Subcutaneous abdominal adipose tissue (tissue), 5 donors: Measurements from ENCODE around the gene TP53I13.

Experiments used
- H3K27ac ChIP-seq: one replicate; pipeline ENCODE4 v1.7.0; 2013; ENCODE audit warnings: low read depth, mild to moderate bottlenecking, inconsistent platforms, low read length, moderate library complexity
- H3K27me3 ChIP-seq, 5 donors: one replicate each; pipeline ENCODE4 v1.7.0; 2013; ENCODE audit warnings: low read length in 5 of 5, inconsistent platforms in 1 of 5; ENCODE audit not compliant: control insufficient read depth in 5 of 5, insufficient read depth in 4 of 5
- H3K36me3 ChIP-seq, 5 donors: one replicate each; pipeline ENCODE4 v1.7.0; 2013; ENCODE audit warnings: low read length in 5 of 5; ENCODE audit not compliant: control insufficient read depth in 5 of 5, insufficient read depth in 5 of 5
- H3K4me1 ChIP-seq, 5 donors: one replicate each; pipeline ENCODE4 v1.7.0; 2013; ENCODE audit warnings: low read length in 5 of 5, mild to moderate bottlenecking in 3 of 5, moderate library complexity in 1 of 5; ENCODE audit not compliant: control insufficient read depth in 5 of 5, insufficient read depth in 5 of 5
- H3K4me3 ChIP-seq, 5 donors: one replicate each; pipeline ENCODE4 v1.7.0; 2013; ENCODE audit warnings: low read length in 5 of 5, low read depth in 1 of 5
- H3K9ac ChIP-seq, 5 donors: one replicate each; pipeline ENCODE4 v1.7.0; 2013; ENCODE audit warnings: low read length in 5 of 5, mild to moderate bottlenecking in 4 of 5, moderate library complexity in 3 of 5
- H3K9me3 ChIP-seq, 5 donors: one replicate each; pipeline ENCODE4 v1.7.0; 2013; ENCODE audit warnings: low read length in 5 of 5; ENCODE audit not compliant: control insufficient read depth in 5 of 5
- donor health status: healthy.
- donor health status: healthy.
- donor health status: healthy.
- donor health status: healthy.
- donor health status: healthy.

Gene TP53I13

DNA sequence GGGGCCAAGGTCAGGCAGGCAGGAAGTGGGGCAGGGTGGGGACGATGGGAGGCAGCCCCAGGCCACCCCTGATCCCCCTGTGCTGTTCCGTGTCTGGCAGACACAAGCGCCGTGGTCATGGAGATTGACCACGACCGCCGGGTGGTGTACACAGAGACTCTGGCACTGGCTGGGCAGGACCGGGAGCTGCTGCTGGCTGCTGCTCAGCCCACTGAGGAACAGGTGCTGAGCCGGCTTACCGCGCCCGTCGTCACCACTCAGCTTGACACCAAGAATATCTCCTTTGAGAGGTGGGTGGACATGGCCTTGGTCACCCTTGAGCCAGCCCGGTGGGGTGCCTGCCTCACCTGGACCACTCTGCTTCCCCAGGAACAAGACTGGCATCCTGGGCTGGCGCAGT, 40.5 kb downstream of the TP53I13 start:
- Histone ChIP-seq H3K27ac (no peak overlapping the region), H3K4me1 (peaks cover 3 to 12% (median 8%) of the 10 kb centered on the region in 5 donors), H3K27me3 (no peaks in the 10 kb centered on the region), H3K9ac (no peak overlapping the region), H3K9me3 (no peaks in the 10 kb centered on the region), H3K4me3 (no peak overlapping the region), H3K36me3 (peaks cover 0 to 6% (median 0%) of the 10 kb centered on the region in 5 donors)

DNA sequence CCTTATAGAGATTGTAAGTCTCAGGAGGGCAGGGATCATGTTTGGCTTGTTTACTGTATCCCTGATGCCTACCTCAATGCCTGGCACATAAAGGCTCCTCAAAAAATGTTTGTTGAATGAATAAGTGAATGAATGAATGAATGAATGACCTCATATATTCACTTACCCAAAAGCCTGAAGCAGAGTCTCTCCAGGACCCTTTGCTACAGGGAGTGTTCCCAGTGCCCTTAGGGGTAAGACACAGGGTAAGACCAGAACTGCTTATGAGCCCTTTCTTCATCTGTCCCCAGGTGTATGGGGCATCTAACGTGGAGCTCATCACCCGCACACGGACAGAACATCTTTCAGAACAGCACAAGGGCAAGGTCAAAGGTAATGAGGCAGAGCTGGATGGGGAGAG, 41.9 kb downstream of the TP53I13 start:
- H3K4me1 ChIP-seq = peaks cover 3 to 26% (median 22%) of the 10 kb centered on the region in 5 donors
- H3K9me3 ChIP-seq = no peaks in the 10 kb centered on the region
- no peak overlapping the region for H3K9ac ChIP-seq
- H3K27me3 ChIP-seq = no peaks in the 10 kb centered on the region
- peaks cover 0 to 6% (median 0%) of the 10 kb centered on the region in 5 donors for H3K36me3 ChIP-seq
- H3K4me3 ChIP-seq = no peak overlapping the region
- H3K27ac ChIP-seq = no peak overlapping the region

DNA sequence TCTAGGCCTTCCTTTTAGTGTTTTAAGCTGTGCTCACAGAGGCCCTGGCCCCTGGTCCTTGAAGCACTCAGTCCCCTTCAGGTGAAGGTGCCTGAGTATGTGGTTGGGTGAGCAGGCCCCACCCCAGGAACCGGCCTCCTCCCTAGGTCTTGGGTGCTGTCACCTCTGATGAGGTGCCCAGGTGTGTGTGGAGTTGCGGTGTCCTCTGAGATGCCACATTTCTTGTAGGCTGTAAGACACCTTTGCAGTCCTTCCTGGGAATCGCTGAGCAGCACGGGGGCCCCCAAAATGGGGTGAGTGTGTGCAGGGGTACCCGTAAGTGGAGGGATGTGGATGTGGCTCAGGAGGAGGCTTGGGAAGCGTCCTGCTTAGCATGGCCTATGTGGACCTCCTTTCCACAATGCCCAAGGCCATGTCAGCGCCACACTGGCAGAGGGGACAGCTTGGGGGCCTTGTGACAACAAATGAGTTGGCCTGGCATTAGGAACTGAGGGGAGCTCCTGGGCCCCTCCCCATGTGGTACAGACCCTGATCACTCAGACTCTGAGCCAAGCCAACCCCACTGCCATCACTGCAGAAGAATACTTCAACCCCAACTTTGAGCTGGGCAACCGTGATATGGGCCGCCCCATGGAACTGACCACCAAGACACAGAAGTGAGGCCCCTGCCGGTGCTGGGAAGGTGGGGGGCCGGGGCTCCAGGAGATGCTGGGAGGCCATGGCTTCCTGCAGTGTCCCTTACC, 43.0 kb downstream of the TP53I13 start:
- Histone ChIP-seq H3K27me3 (no peaks in the 10 kb centered on the region), H3K9ac (no peak overlapping the region), H3K4me3 (no peak overlapping the region), H3K36me3 (peaks cover 0 to 6% (median 0%) of the 10 kb centered on the region in 5 donors), H3K27ac (no peak overlapping the region), H3K4me1 (peaks cover 3 to 37% (median 32%) of the 10 kb centered on the region in 5 donors), H3K9me3 (no peaks in the 10 kb centered on the region)

DNA sequence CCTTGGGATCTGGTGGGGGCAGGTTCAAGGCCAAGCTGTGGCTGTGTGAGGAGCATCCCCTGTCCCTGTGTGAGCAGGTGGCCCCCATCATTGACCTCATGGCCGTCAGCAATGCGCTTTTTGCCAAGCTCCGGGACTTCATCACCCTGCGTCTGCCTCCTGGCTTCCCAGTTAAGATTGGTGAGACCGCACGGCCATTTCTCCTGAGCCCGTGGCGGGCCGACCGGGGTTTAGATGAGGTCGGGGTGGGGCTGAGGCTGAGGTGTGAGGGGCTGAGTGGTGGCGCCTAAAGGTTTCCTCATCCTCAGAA, 43.5 kb downstream of the TP53I13 start:
- no peak overlapping the region for H3K9ac ChIP-seq
- no peaks in the 10 kb centered on the region for H3K9me3 ChIP-seq
- no peaks in the 10 kb centered on the region for H3K27me3 ChIP-seq
- peaks cover 0 to 6% (median 0%) of the 10 kb centered on the region in 5 donors for H3K36me3 ChIP-seq
- H3K27ac ChIP-seq = no peak overlapping the region
- H3K4me3 ChIP-seq = no peak overlapping the region
- H3K4me1 ChIP-seq = peaks cover 3 to 43% (median 37%) of the 10 kb centered on the region in 5 donors

- Histone ChIP-seq H3K4me1 (peaks cover 6 to 49% (median 43%) of the 10 kb centered on the region in 5 donors), H3K9ac (no peak overlapping the region), H3K4me3 (peak overlapping the region in 3 of 5 donors; percentile 46 to 63 (median 59)), H3K27ac (no peak overlapping the region), H3K27me3 (no peaks in the 10 kb centered on the region), H3K9me3 (no peaks in the 10 kb centered on the region), H3K36me3 (peaks cover 0 to 6% (median 0%) of the 10 kb centered on the region in 5 donors)
Measured at GRCh38 chr17:29612404-29613280, 44.1 kb downstream of the TP53I13 start.

- peaks cover 0 to 6% (median 0%) of the 10 kb centered on the region in 5 donors for H3K36me3 ChIP-seq
- H3K27me3 ChIP-seq = no peaks in the 10 kb centered on the region
- H3K27ac ChIP-seq = no peak overlapping the region
- H3K9ac ChIP-seq = peak overlapping the region in 2 of 5 donors; percentile 30 to 53
- H3K4me1 ChIP-seq = peaks cover 6 to 56% (median 51%) of the 10 kb centered on the region in 5 donors
- peak overlapping the region; percentile 39 to 63 (median 55) for H3K4me3 ChIP-seq
- no peaks in the 10 kb centered on the region for H3K9me3 ChIP-seq
Measured at GRCh38 chr17:29613352-29613837, 44.9 kb downstream of the TP53I13 start.

DNA sequence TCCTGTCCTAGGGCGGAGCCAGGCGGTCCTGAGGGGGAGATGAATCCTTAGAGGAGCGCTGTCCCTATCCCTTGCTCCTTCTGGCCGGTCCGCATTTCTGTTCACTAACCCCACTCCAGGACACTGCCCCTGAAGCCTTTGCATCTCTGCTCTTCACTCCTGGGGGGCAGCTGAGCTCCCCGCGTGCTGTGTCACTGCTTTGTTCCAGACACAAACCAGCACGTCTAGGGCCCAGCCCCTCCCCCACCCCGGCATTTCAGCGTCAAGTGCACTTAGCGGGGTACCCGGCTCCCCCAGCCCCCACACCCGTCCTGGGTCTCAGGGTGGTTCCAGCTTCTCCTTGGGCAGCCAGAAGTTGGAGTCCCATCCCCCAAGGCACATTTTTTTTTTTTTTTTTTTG, 45.4 kb downstream of the TP53I13 start:
- H3K9ac ChIP-seq = peak overlapping the region in 2 of 5 donors; percentile 30 to 53
- H3K27me3 ChIP-seq = peaks cover 0 to 3% (median 0%) of the 10 kb centered on the region in 5 donors
- H3K9me3 ChIP-seq = no peaks in the 10 kb centered on the region
- peak overlapping the region; percentile 39 to 63 (median 55) for H3K4me3 ChIP-seq
- H3K27ac ChIP-seq = no peak overlapping the region
- peaks cover 0 to 6% (median 0%) of the 10 kb centered on the region in 5 donors for H3K36me3 ChIP-seq
- H3K4me1 ChIP-seq = peaks cover 6 to 59% (median 53%) of the 10 kb centered on the region in 5 donors

- H3K36me3 ChIP-seq = peaks cover 0 to 1% (median 0%) of the 10 kb centered on the region in 5 donors
- peaks cover 0 to 5% (median 0%) of the 10 kb centered on the region in 5 donors for H3K27me3 ChIP-seq
- H3K9ac ChIP-seq = peak overlapping the region in 1 of 5 donors; percentile 0
- no peak overlapping the region for H3K27ac ChIP-seq
- H3K4me1 ChIP-seq = peaks cover 6 to 59% (median 53%) of the 10 kb centered on the region in 5 donors
- peak overlapping the region in 2 of 5 donors; percentile 57 to 69 for H3K4me3 ChIP-seq
- no peaks in the 10 kb centered on the region for H3K9me3 ChIP-seq
Measured at GRCh38 chr17:29614349-29615047, 46.0 kb downstream of the TP53I13 start.

DNA sequence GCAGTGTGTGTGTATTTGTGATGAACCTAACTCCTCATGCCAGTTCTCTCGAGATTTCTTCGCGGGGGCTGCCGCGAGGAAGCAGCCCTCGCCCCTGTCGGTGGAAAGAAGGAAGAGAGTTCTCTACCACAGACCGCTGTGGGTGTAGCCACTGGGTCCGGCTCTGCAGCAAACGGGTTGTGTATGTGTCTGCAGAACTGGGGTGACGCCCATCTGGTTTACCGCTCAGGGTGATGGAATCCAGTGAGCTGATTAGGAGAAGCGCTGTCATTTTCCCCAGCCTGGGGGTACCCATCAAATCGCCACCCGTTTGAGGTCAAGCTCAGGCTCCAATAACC, 46.5 kb downstream of the TP53I13 start:
- H3K9me3 ChIP-seq = no peaks in the 10 kb centered on the region
- peak overlapping the region; percentile 19 to 69 (median 59) for H3K4me3 ChIP-seq
- H3K27ac ChIP-seq = no peak overlapping the region
- peak overlapping the region in 1 of 5 donors; percentile 0 for H3K9ac ChIP-seq
- H3K36me3 ChIP-seq = no peaks in the 10 kb centered on the region
- H3K4me1 ChIP-seq = peaks cover 6 to 59% (median 53%) of the 10 kb centered on the region in 5 donors
- peaks cover 0 to 5% (median 0%) of the 10 kb centered on the region in 5 donors for H3K27me3 ChIP-seq
